ENCODE data around the gene YIPF3. TPM values are rescaled to one million over a fixed set of nuclear protein-coding genes. Genes with fewer than 3 reads are reported as not detected.
A peak's percentile ranks its signal among the peaks of the same experiment; 100 is the strongest.

The YIPF3 gene
- total and polyA plus RNA-seq, 9 of the 15 experiments (the other 6 are each of a cell fraction or from before 2014, with no cell fraction given) = 27.5 to 75.3 (median 57.6) TPM

- TF ChIP-seq REST (IDR thresholded peaks at IDR 0.05; ENCODE audit: borderline replicate concordance) (no peak), REST (CRISPR knock-in tag; IDR thresholded peaks at IDR 0.05; ENCODE audit: low read depth) (no peak), SOX6 (IDR thresholded peaks at IDR 0.05) (peak; percentile 37; the same call in 1 of the 2 replicates), THRAP3 (IDR thresholded peaks at IDR 0.05; ENCODE audit: borderline replicate concordance) (no peak), PBX2 (CRISPR knock-in tag; IDR thresholded peaks at IDR 0.05; ENCODE audit: low read depth) (no peak), PBX2 (tag; conservative IDR thresholded peaks at IDR 0.05; ENCODE audit: low read depth) (peak; percentile 61), CXXC5 (CRISPR knock-in tag; IDR thresholded peaks at IDR 0.05) (peak; percentile 68), CREM (IDR thresholded peaks at IDR 0.05; ENCODE audit: low read depth) (0 out of 2 replicates have a peak, but pooled peaks have one; percentile 31), FOXA1 (IDR thresholded peaks at IDR 0.05; ENCODE audit: borderline replicate concordance) (no peak), HDAC1 (IDR thresholded peaks at IDR 0.05) (no peak), ARID1B (IDR thresholded peaks at IDR 0.05) (peak; percentile 23; the same call in 1 of the 2 replicates), TCF3 (CRISPR knock-in tag; IDR thresholded peaks at IDR 0.05) (0 out of 2 replicates have a peak, but pooled peaks have one; percentile 11), ZNF584 (CRISPR knock-in tag; IDR thresholded peaks at IDR 0.05; ENCODE audit: low read depth) (no peak), ZNF764 (CRISPR knock-in tag; IDR thresholded peaks at IDR 0.05; ENCODE audit: low read depth) (no peak), RUNX1 (IDR thresholded peaks at IDR 0.05; ENCODE audit: low read depth) (no peak)
- TF ChIP-seq, protein P1, sequence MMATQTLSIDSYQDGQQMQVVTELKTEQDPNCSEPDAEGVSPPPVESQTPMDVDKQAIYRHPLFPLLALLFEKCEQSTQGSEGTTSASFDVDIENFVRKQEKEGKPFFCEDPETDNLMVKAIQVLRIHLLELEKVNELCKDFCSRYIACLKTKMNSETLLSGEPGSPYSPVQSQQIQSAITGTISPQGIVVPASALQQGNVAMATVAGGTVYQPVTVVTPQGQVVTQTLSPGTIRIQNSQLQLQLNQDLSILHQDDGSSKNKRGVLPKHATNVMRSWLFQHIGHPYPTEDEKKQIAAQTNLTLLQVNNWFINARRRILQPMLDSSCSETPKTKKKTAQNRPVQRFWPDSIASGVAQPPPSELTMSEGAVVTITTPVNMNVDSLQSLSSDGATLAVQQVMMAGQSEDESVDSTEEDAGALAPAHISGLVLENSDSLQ (IDR thresholded peaks at IDR 0.05) = peak; percentile 51; the same call in 1 of the 2 replicates
Measured at GRCh38 chr6:43481591-43482236, 35.0 kb downstream of the YIPF3 start (continued).
